Fibroblast of pulmonary artery (primary cell): ENCODE measurements around the gene SLC1A7.

Source experiments
- DNase-seq: peaks from one replicate; pipeline ENCODE4 v3.0.0-alpha.2; 2010; ENCODE audit warnings: low read depth
- H3K4me3 ChIP-seq: replicated peaks from 2 replicates; pipeline ENCODE4 v1.5.1; 2011; ENCODE audit warnings: low read depth, mild to moderate bottlenecking, control low read depth, low read length, moderate library complexity
- TF ChIP-seq, protein P1 (sequence below): IDR thresholded peaks from 2 replicates; pipeline ENCODE4 v1.5.1; 2011; ENCODE audit warnings: mild to moderate bottlenecking, control low read depth, low read length, inconsistent platforms; ENCODE audit errors: missing control alignments

SLC1A7 gene

GRCh38 chr1:53183095-53183990 lies 40.9 kb upstream of the SLC1A7 start:
- DNase-seq, result peak; percentile 48
- TF ChIP-seq, protein P1, sequence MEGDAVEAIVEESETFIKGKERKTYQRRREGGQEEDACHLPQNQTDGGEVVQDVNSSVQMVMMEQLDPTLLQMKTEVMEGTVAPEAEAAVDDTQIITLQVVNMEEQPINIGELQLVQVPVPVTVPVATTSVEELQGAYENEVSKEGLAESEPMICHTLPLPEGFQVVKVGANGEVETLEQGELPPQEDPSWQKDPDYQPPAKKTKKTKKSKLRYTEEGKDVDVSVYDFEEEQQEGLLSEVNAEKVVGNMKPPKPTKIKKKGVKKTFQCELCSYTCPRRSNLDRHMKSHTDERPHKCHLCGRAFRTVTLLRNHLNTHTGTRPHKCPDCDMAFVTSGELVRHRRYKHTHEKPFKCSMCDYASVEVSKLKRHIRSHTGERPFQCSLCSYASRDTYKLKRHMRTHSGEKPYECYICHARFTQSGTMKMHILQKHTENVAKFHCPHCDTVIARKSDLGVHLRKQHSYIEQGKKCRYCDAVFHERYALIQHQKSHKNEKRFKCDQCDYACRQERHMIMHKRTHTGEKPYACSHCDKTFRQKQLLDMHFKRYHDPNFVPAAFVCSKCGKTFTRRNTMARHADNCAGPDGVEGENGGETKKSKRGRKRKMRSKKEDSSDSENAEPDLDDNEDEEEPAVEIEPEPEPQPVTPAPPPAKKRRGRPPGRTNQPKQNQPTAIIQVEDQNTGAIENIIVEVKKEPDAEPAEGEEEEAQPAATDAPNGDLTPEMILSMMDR, result no peak

GRCh38 chr1:53182716-53183094 lies 40.3 kb upstream of the SLC1A7 start:
- no peak for DNase-seq
- TF ChIP-seq, protein P1, result no peak

More at GRCh38 chr1:53183095-53183990, 40.9 kb upstream of the SLC1A7 start:
- H3K4me3 ChIP-seq, result no peak overlapping the region

DNA sequence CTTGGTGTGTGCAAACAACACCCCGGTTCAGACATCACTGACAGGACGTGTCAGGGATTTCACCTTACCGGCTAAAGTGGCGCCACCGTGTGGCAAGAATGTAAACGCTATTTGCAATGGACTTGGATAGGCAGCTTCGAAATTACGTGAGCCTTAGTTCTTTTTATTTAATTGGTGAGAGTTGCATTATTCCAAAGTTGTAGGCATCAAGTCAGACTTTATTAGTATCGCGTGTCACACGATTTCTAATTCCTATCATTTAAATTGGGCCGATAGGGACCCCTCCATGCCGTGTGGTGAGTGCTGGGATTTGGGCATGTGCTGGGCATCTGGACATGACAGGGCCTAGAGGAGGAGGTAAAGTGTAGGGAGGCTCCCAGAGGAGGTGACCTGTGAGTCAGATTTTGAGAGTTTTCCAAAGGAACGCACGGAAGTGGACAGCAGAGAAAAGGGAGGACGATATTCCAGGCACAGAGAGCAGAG lies 39.7 kb upstream of the SLC1A7 start:
- no peak overlapping the region for H3K4me3 ChIP-seq
- DNase-seq, result peak; percentile 89
- TF ChIP-seq, protein P1, result peak; percentile 70

More at GRCh38 chr1:53182716-53183094, 40.3 kb upstream of the SLC1A7 start:
- no peak overlapping the region for H3K4me3 ChIP-seq

DNA sequence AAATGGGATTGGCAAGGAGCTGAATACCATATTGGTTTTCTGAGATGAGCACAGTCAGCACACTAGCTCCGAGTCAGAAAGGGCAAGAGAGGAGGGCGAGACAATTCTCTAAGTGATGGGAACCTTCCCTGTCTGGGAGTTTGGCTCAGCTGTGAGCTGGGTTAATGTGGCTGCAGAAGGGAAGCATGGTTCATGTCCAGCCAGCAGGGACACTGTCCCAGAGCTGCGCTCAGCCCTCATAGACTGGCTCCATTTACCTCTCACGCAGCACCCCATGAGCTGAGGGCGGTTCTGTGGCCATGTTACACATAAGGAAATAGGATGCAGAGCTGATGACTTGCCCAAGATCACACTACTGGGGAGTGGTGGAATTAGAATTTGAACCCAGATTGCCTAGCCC lies 38.5 kb upstream of the SLC1A7 start:
- H3K4me3 ChIP-seq, result no peak overlapping the region
- TF ChIP-seq, protein P1, result no peak
- DNase-seq, result no peak

GRCh38 chr1:53180226-53180625 lies 37.8 kb upstream of the SLC1A7 start:
- TF ChIP-seq, protein P1, result no peak
- peak; percentile 57 for DNase-seq

GRCh38 chr1:53176452-53177208 lies 34.2 kb upstream of the SLC1A7 start:
- peak; percentile 30 for DNase-seq
- H3K4me3 ChIP-seq, result no peak overlapping the region
- TF ChIP-seq, protein P1, result peak; percentile 20

More at GRCh38 chr1:53180226-53180625, 37.8 kb upstream of the SLC1A7 start:
- no peak overlapping the region for H3K4me3 ChIP-seq
